K562 (cell line): ENCODE results near the gene LDB2. TPM values are rescaled to one million over a fixed set of nuclear protein-coding genes. Genes with fewer than 3 reads are reported as not detected.

Experiments used
- ATAC-seq: fragments of 200-7000 bp; cut with Tn5 transposase; 3 replicates; pipeline ENCODE4 v1.9.1; 2020; ENCODE audit warnings: moderate library complexity
- BruUV-seq: library from RNA; stranded (reverse); fragments of 400-500 nt; replicated peaks from 2 replicates; lab custom pipeline; 2021; lab: Mats Ljungman, UMichigan
- CTCF ChIA-PET: fragments of 300-600 bp; formaldehyde crosslinking; extraction: SDS; loops from one replicate; lab custom pipeline; 2021; ENCODE audit warnings: low intra/inter-chr PET ratio; lab: Yijun Ruan, JAX
- POLR2A ChIA-PET: fragments of 300-600, 350-650 bp; sonication (Branson Sonifier 250); formaldehyde crosslinking; extraction: SDS; loops from one replicate; lab custom pipeline; 2021; ENCODE audit warnings: antibody characterized with exemption, inconsistent platforms; lab: Yijun Ruan, JAX
- DNase-seq, 4 experiments: peaks; one replicate each; pipeline versions ENCODE4 v3.0.0 to v3.0.0-alpha.2; 2011 to 2018; ENCODE audit warnings: low spot score in 3 of 4, mixed read lengths in 3 of 4; ENCODE audit errors: extremely low read depth in 1 of 4
- FAIRE-seq: peaks from 2 replicates; lab custom pipeline; 2011; peaks lifted over from hg19 to GRCh38; lab: Jason Lieb, UNC
- H2AFZ ChIP-seq: 2 replicates; pipeline ENCODE4 v1.6.0; 2011; ENCODE audit warnings: low read depth, low read length, control low read depth, inconsistent platforms
- H3K27ac ChIP-seq: fragments of 200-600 bp; 3 replicates; pipeline ENCODE4 v1.8.0; 2011; ENCODE audit warnings: low read depth, mild to moderate bottlenecking, control low read depth, inconsistent platforms, low read length, moderate library complexity, mixed read lengths; ENCODE audit errors: extremely low read depth
- H3K27me3 ChIP-seq, 2 experiments: fragments of 300-600 bp in 1 of 2; 2 replicates in 1 of 2; 3 replicates in 1 of 2; pipeline versions ENCODE4 v1.6.0 to v1.8.0; 2011; ENCODE audit warnings: inconsistent platforms in 2 of 2, low read length in 2 of 2, mild to moderate bottlenecking in 1 of 2, mixed read lengths in 1 of 2, moderate library complexity in 1 of 2; ENCODE audit not compliant: control insufficient read depth in 2 of 2, insufficient read depth in 2 of 2
- H3K36me3 ChIP-seq: fragments of 300-600 bp; 3 replicates; pipeline ENCODE4 v1.8.0; 2011; ENCODE audit warnings: mild to moderate bottlenecking, low read length, inconsistent platforms; ENCODE audit not compliant: control insufficient read depth, insufficient read depth
- H3K4me1 ChIP-seq, 2 experiments: fragments of 200-600 bp in 1 of 2; replicated peaks in 1 of 2; 2 replicates in 1 of 2; 3 replicates in 1 of 2; pipeline versions ENCODE4 v1.5.1 to v1.8.0; 2011; ENCODE audit warnings: inconsistent platforms in 2 of 2, low read length in 2 of 2, mild to moderate bottlenecking in 1 of 2, mixed read lengths in 1 of 2, moderate library complexity in 1 of 2; ENCODE audit not compliant: control insufficient read depth in 2 of 2, insufficient read depth in 2 of 2
- H3K4me2 ChIP-seq: 2 replicates; pipeline ENCODE4 v1.6.1; 2011; ENCODE audit warnings: low read length, control low read depth, inconsistent platforms, mixed read lengths; ENCODE audit not compliant: insufficient read depth
- H3K4me3 ChIP-seq: fragments of 200-600 bp; sonication (generic), shearing (Covaris generic); 2 replicates; pipeline ENCODE4 v1.5.1; 2016; ENCODE audit warnings: control low read depth, inconsistent platforms
- H3K79me2 ChIP-seq: fragments of 200-600 bp; 3 replicates; pipeline ENCODE4 v1.8.0; 2011; ENCODE audit warnings: low read length, inconsistent platforms; ENCODE audit not compliant: control insufficient read depth, insufficient read depth
- H3K9ac ChIP-seq, 2 experiments: 2 replicates each; pipeline versions ENCODE4 v1.6.0 to v1.6.1; 2011; ENCODE audit warnings: low read depth in 2 of 2, low read length in 2 of 2, control low read depth in 1 of 2, inconsistent platforms in 1 of 2, mild to moderate bottlenecking in 1 of 2, mixed read lengths in 1 of 2; ENCODE audit not compliant: insufficient read depth in 1 of 2
- H3K9me1 ChIP-seq: one replicate; pipeline ENCODE4 v1.6.0; 2011; ENCODE audit warnings: inconsistent platforms, mild to moderate bottlenecking, low read length, moderate library complexity; ENCODE audit not compliant: control insufficient read depth, insufficient read depth
- H3K9me3 ChIP-seq: replicated peaks from 2 replicates; pipeline ENCODE4 v1.5.1; 2011; ENCODE audit warnings: low read depth, low read length, inconsistent platforms; ENCODE audit not compliant: control insufficient read depth, insufficient read depth
- H4K20me1 ChIP-seq: replicated peaks from 2 replicates; pipeline ENCODE4 v1.6.1; 2011; ENCODE audit warnings: low read length, inconsistent platforms, mixed read lengths; ENCODE audit not compliant: control insufficient read depth, insufficient read depth
- CBFA2T2 ChIP-seq: fragments of 450-650 bp; conservative IDR thresholded peaks from 2 replicates; pipeline ENCODE4 v1.6.1; 2017; ENCODE audit warnings: mild to moderate bottlenecking
- CHCHD3 ChIP-seq: fragments of 250-450 bp; sonication (Bioruptor Pico); IDR thresholded peaks from 2 replicates; pipeline ENCODE4 v2.1.2; 2022; ENCODE audit warnings: mild to moderate bottlenecking
- EP300 ChIP-seq: IDR thresholded peaks from 2 replicates; pipeline ENCODE4 v1.6.1; 2012; ENCODE audit warnings: low read length, improper control_type of control experiment
- GATAD2A ChIP-seq: fragments of 450-650 bp; IDR thresholded peaks from 2 replicates; pipeline ENCODE4 v1.6.1; 2017
- KAT8 ChIP-seq: fragments of 450-650 bp; IDR thresholded peaks from 2 replicates; pipeline ENCODE4 v1.6.1; 2016; ENCODE audit warnings: low read depth, mild to moderate bottlenecking
- MITF ChIP-seq: IDR thresholded peaks from 2 replicates; pipeline ENCODE4 v1.6.1; 2014; ENCODE audit warnings: antibody characterized with exemption
- NFE2L1 ChIP-seq: fragments of 450-650 bp; IDR thresholded peaks from 2 replicates; pipeline ENCODE4 v1.6.1; 2016; ENCODE audit warnings: missing genetic modification characterization, low read depth, mild to moderate bottlenecking, missing compliant biosample characterization, moderate library complexity, borderline replicate concordance
- POLR3A ChIP-seq: IDR thresholded peaks from 2 replicates; pipeline ENCODE4 v1.6.1; 2011; ENCODE audit warnings: borderline replicate concordance, mild to moderate bottlenecking, moderate library complexity; ENCODE audit not compliant: insufficient read length, insufficient read depth; ENCODE audit errors: extremely low read depth
- SMC3 ChIP-seq: conservative IDR thresholded peaks from 2 replicates; pipeline ENCODE4 v1.6.1; 2011; ENCODE audit warnings: low read depth, low read length, improper control_type of control experiment; ENCODE audit not compliant: insufficient read depth
- TFAM ChIP-seq: fragments of 250-450 bp; sonication (Bioruptor Pico); conservative IDR thresholded peaks from 2 replicates; pipeline ENCODE4 v1.5.0; 2021; ENCODE audit warnings: mild to moderate bottlenecking, moderate library complexity
- TSC22D4 ChIP-seq: fragments of 450-650 bp; IDR thresholded peaks from 2 replicates; pipeline ENCODE4 v1.6.1; 2016; ENCODE audit warnings: missing genetic modification characterization, missing biosample characterization, control low read depth
- YBX1 ChIP-seq: fragments of 450-650 bp; IDR thresholded peaks from 2 replicates; pipeline ENCODE4 v1.7.1; 2016; ENCODE audit warnings: mild to moderate bottlenecking
- YY1 ChIP-seq, 3 experiments: IDR thresholded peaks; 2 replicates each; pipeline ENCODE4 v1.6.1; 2011; ENCODE audit warnings: low read length in 2 of 3, mild to moderate bottlenecking in 2 of 3, moderate library complexity in 2 of 3, borderline replicate concordance in 1 of 3, control low read depth in 1 of 3, low read depth in 1 of 3; ENCODE audit not compliant: insufficient read depth in 3 of 3, insufficient replicate concordance in 2 of 3, control insufficient read depth in 1 of 3, insufficient read length in 1 of 3; ENCODE audit errors: extremely low read depth in 1 of 3
- ZNF311 ChIP-seq: fragments of 250-450 bp; sonication (Bioruptor Pico); IDR thresholded peaks from 2 replicates; pipeline ENCODE4 v1.4.0; 2020; ENCODE audit warnings: mild to moderate bottlenecking, moderate library complexity
- ZNF589 ChIP-seq: fragments of 200-800 bp; sonication (Bioruptor generic); IDR thresholded peaks from 2 replicates; pipeline ENCODE4 v1.6.1; 2016; ENCODE audit warnings: low read depth, missing genetic modification characterization, missing compliant biosample characterization
- WGBS: fragments of 100-300 bp; shearing (Covaris generic); methylation state at CpG from one replicate; pipeline ENCODE4 v1.1.6; 2016; ENCODE audit warnings: low coverage, mixed read lengths; ENCODE audit not compliant: insufficient coverage; ENCODE audit errors: missing lambda C conversion rate; 5-methylcytosine and 5-hydroxymethylcytosine counted together
- in situ Hi-C: fragments of 300-500 bp; cut with MboI; formaldehyde crosslinking; loops from 4 replicates; pipeline ENCODE4 v1.15.0; 2018; ENCODE audit warnings: inconsistent platforms, mixed read lengths
- intact Hi-C: fragments of 100-400 bp; cut with micrococcal nuclease; formaldehyde crosslinking; loops from 2 replicates; pipeline ENCODE4 v1.14.2; 2022
- polyA plus RNA-seq, 8 experiments: library from polyadenylated mRNA; depleted of rRNA in 4 of 8; stranded (reverse) in 5 of 8; unstranded in 3 of 8; fragments of >200 nt; fragmentation: Nextera tagmentation in 2 of 8; fragmentation: Illumina TruSeq in 1 of 8; extraction: Ambion mirVana in 2 of 8; extraction: Trizol in 1 of 8; gene quantifications; 2 replicates each; pipeline versions ENCODE4 v1.2.1 to v1.2.3, GENCODE V29; 2011 to 2014; ENCODE audit warnings: inconsistent platforms in 1 of 8, missing spikeins in 1 of 8
- total RNA-seq, 7 experiments: library from RNA; depleted of rRNA in 6 of 7; stranded (reverse); fragments of >200 nt in 6 of 7; fragmentation: Illumina TruSeq in 2 of 7; extraction: Trizol in 2 of 7; gene quantifications; 2 replicates each; pipeline versions ENCODE4 v1.2.1 to v1.2.3, GENCODE V29; 2011 to 2021; ENCODE audit warnings: low replicate concordance in 1 of 7

Gene LDB2
- total and polyA plus RNA-seq, 9 of the 15 experiments (the other 6 are each of a cell fraction or from before 2014, with no cell fraction given): 0.10 to 0.20 TPM; not detected in 7

GRCh38 chr4:16909281-16909680 lies 10.8 kb upstream of the LDB2 start:
- no peak overlapping the region for H2AFZ ChIP-seq
- H3K4me3 ChIP-seq: no peak overlapping the region
- DNase-seq: no peak
- no peak overlapping the region for H3K27ac ChIP-seq
- H3K79me2 ChIP-seq: no peaks in the 10 kb centered on the region
- ChIA-PET CTCF (no interaction called here), POLR2A (no interaction called here)
- no peak for ATAC-seq
- no peaks in the 10 kb centered on the region for H3K36me3 ChIP-seq
- no peak for FAIRE-seq
- H3K27me3 ChIP-seq: no peaks in the 10 kb centered on the region; a peak in 1 of 5 replicates
- BruUV-seq: no TSS peak
- 0% methylated on average over 7 of the region's 8 CpGs for WGBS
- H3K9ac ChIP-seq: no peak overlapping the region
- H4K20me1 ChIP-seq: no peaks in the 10 kb centered on the region
- no peaks in the 10 kb centered on the region for H3K9me3 ChIP-seq
- TF ChIP-seq TSC22D4 (tag) (no peak), CBFA2T2 (no peak), ZNF589 (CRISPR knock-in tag) (no peak), POLR3A (no peak), ZNF311 (CRISPR knock-in tag) (no peak)
- intact Hi-C loops (no loop called here), in situ Hi-C loops (no loop called here)
- no peaks in the 10 kb centered on the region for H3K9me1 ChIP-seq
- H3K4me2 ChIP-seq: no peak overlapping the region
- no peaks in the 10 kb centered on the region for H3K4me1 ChIP-seq

- no TSS peak for BruUV-seq
- Histone ChIP-seq H3K4me1 (no peaks in the 10 kb centered on the region), H3K9me1 (no peaks in the 10 kb centered on the region), H3K36me3 (no peaks in the 10 kb centered on the region), H3K27me3 (no peaks in the 10 kb centered on the region; a peak in 1 of 5 replicates), H3K4me3 (no peak overlapping the region), H3K9ac (no peak overlapping the region), H3K4me2 (no peak overlapping the region), H2AFZ (no peak overlapping the region), H4K20me1 (no peaks in the 10 kb centered on the region), H3K79me2 (no peaks in the 10 kb centered on the region), H3K9me3 (no peaks in the 10 kb centered on the region), H3K27ac (no peak overlapping the region)
- ChIA-PET CTCF (no interaction called here), POLR2A (no interaction called here)
- ATAC-seq: no peak
- 0% methylated on average over 6 of the region's 6 CpGs for WGBS
- no peak for DNase-seq
- in situ Hi-C loops (no loop called here), intact Hi-C loops (no loop called here)
- no peak for FAIRE-seq
- TF ChIP-seq GATAD2A (no peak), TSC22D4 (tag) (no peak), TFAM (CRISPR knock-in tag) (no peak), YBX1 (no peak), YY1 (IDR thresholded peaks at IDR 0.05; ENCODE audit: borderline replicate concordance in 1 of 3, control insufficient read depth in 1 of 3, extremely low read depth in 1 of 3, insufficient read depth in 3 of 3, insufficient read length in 1 of 3, insufficient replicate concordance in 2 of 3, low read depth in 1 of 3, low read length in 2 of 3) (no peak), KAT8 (no peak), SMC3 (no peak), EP300 (no peak), NFE2L1 (tag) (no peak), MITF (no peak), CHCHD3 (CRISPR knock-in tag) (no peak)
Observed at GRCh38 chr4:16908377-16909021, 10.1 kb upstream of the LDB2 start.
